Measurements from ENCODE around the gene FNDC7. TPM values are rescaled to one million over a fixed set of nuclear protein-coding genes. Genes with fewer than 3 reads are reported as not detected.

The FNDC7 gene
- total RNA-seq, 1 experiment from 2014 or later = 0.05 TPM

- H3K4me1 ChIP-seq (ENCODE audit: control insufficient read depth, insufficient read depth, low read length) = no peaks in the 10 kb centered on the region
- CTCF ChIA-PET = no interaction called here
- no peaks in the 10 kb centered on the region for H3K9me3 ChIP-seq (ENCODE audit: control insufficient read depth, insufficient read depth, low read depth, low read length)
- no peak overlapping the region for H3K4me3 ChIP-seq (ENCODE audit: low read depth in 2 of 2, low read length in 2 of 2)
- ATAC-seq (no peak), DNase-seq (ENCODE audit: low read depth, low spot score) (no peak)
- no peaks in the 10 kb centered on the region for H3K36me3 ChIP-seq (ENCODE audit: control insufficient read depth, insufficient read depth, low read length)
- intact Hi-C loops (cut with micrococcal nuclease; ENCODE audit: unreplicated experiment) (no loop called here), in situ Hi-C loops (cut with HindIII; ENCODE audit: low pct_unique_long_range_greater_than_20kb, low sequenced_read_pairs) (no loop called here)
- TF ChIP-seq POLR2AphosphoS5 (IDR thresholded peaks at IDR 0.05; ENCODE audit: low read depth, low read length) = no peak
- no peak for TF ChIP-seq SIN3A (IDR thresholded peaks at IDR 0.05; ENCODE audit: borderline replicate concordance, insufficient read depth, low read depth, low read length)
- no peak for TF ChIP-seq TCF7L2 (IDR thresholded peaks at IDR 0.05; ENCODE audit: low read depth, low read length)
- no peak for TF ChIP-seq REST (IDR thresholded peaks at IDR 0.05; ENCODE audit: insufficient read depth in 1 of 2, low read depth in 2 of 2, low read length in 1 of 2)
- no peak for TF ChIP-seq CTCF (IDR thresholded peaks at IDR 0.05)
- H3K27ac ChIP-seq (ENCODE audit: low read length) = no peak overlapping the region
- POLR2A ChIA-PET = no interaction called here
- no peaks in the 10 kb centered on the region for H3K27me3 ChIP-seq (ENCODE audit: control insufficient read depth, insufficient read depth, low read length)
- no TSS peak for BruUV-seq (replicated peaks)
Observed at GRCh38 chr1:108729481-108729880, 16.8 kb downstream of the FNDC7 start.

GRCh38 chr1:108732398-108732797 lies 19.7 kb downstream of the FNDC7 start:
- TF ChIP-seq CTCF (IDR thresholded peaks at IDR 0.05) (no peak), REST (IDR thresholded peaks at IDR 0.05; ENCODE audit: insufficient read depth in 1 of 2, low read depth in 2 of 2, low read length in 1 of 2) (no peak), POLR2AphosphoS5 (IDR thresholded peaks at IDR 0.05; ENCODE audit: low read depth, low read length) (no peak), TCF7L2 (IDR thresholded peaks at IDR 0.05; ENCODE audit: low read depth, low read length) (no peak), SIN3A (IDR thresholded peaks at IDR 0.05; ENCODE audit: borderline replicate concordance, insufficient read depth, low read depth, low read length) (no peak)
- ATAC-seq (no peak), DNase-seq (ENCODE audit: low read depth, low spot score) (no peak)
- Histone ChIP-seq H3K9me3 (ENCODE audit: control insufficient read depth, insufficient read depth, low read depth, low read length) (no peaks in the 10 kb centered on the region), H3K4me3 (ENCODE audit: low read depth in 2 of 2, low read length in 2 of 2) (no peak overlapping the region), H3K27ac (ENCODE audit: low read length) (no peak overlapping the region), H3K36me3 (ENCODE audit: control insufficient read depth, insufficient read depth, low read length) (no peaks in the 10 kb centered on the region), H3K27me3 (ENCODE audit: control insufficient read depth, insufficient read depth, low read length) (no peaks in the 10 kb centered on the region), H3K4me1 (ENCODE audit: control insufficient read depth, insufficient read depth, low read length) (no peaks in the 10 kb centered on the region)
- intact Hi-C loops (cut with micrococcal nuclease; ENCODE audit: unreplicated experiment) (no loop called here), in situ Hi-C loops (cut with HindIII; ENCODE audit: low pct_unique_long_range_greater_than_20kb, low sequenced_read_pairs) (no loop called here)
- no TSS peak for BruUV-seq (replicated peaks)
- CTCF ChIA-PET = no interaction called here
- POLR2A ChIA-PET = no interaction called here
